Stimulated activated CD4-positive, alpha-beta T cell treated with anti-CD3 and anti-CD28 coated beads, Interleukin-15, amount 100 ng/mL, for 1 hour (primary cell): ENCODE data around the gene ARL3.

Experiments
- DNase-seq, 2 donors: peaks; one replicate each; pipeline ENCODE4 v3.0.0-alpha.2; 2020; ENCODE audit warnings: low read depth in 1 of 2, low spot score in 1 of 2

ARL3 gene

DNA sequence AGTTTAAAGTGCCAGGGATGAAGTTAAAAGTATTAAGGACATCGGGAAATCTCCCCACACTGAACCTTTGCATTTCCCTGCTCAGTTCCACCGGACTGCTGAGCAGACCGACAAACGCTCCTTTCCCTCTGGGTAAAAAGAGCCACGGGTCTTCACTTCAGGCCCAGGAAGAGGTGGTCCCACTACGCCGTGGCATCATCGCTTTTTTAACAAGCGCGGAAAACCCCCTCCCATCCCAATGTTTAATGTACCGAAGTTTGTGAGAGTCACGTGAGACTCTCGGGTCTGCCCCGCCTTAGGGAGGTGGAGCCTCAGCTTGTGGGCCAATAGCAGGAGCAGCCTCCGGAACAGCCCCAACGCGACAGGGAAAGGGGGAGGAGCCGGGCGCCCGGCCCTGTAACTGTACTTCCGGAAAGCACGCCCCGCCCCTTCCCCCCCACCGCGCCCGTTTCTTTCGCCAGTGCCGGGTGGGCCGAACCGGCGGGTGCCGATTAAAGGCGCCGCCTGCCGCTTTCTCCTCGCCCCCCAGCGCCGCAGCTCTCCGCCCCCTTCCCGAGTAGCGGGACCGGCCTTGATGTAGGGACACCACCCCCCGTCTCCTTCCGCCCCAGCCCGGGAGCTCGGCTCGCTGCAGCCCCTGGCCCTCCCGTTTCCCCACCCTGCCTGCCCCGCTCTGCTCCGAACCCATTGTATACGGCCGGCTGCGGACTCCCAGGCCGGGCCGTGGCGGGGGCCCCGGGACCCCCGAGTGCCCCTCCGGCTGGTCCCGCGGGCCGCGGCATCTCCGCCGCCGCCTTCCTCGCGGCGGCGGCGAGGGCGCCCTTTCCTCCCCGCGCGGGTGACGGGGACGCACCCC is 72.1 kb downstream of the ARL3 start:
- peak; percentile 95 to 96 for DNase-seq

- DNase-seq: no peak
Measured at GRCh38 chr10:102641402-102641801, 72.8 kb downstream of the ARL3 start.

- no peak for DNase-seq
Measured at GRCh38 chr10:102639537-102639936, 74.7 kb downstream of the ARL3 start.

DNA sequence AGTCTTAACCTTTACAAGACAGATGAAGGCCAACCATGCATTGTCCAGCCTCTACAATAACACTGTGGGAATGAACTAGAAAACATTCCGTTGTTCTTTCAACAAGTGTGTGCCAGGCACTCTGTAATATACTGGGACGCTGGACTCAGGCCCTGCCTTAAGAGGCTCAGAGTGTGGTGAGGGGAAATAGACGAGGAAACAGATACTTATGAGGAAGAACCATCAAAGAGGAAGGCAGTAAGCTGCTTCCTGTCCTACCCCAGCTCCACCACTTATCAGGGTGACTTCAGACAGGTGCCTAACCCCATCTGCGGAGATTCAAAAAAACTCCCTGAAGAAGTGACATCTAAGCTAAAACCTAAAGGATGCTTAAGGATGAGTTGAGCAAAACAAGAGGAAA is 78.8 kb downstream of the ARL3 start:
- DNase-seq: no peak

DNA sequence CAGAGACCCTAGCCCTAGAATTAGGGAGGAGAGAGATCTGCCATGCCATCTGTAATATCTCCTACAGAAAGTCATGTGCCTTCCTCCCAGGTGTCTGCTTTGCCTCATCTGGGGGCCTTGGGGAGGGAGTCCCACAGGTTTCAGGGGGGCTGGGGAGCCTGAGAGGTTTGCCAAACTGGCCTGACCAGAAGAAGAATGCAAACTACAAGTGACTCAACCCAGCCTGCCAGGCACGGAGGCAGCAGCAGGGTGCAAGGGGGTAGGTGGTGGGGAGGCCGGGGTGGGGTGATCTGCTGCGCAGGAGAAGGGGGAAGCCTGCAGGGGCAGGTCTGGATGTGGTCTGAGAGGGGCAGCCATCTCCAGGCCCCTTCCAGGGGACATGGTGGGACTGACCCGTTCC is 79.5 kb downstream of the ARL3 start:
- no peak for DNase-seq

DNA sequence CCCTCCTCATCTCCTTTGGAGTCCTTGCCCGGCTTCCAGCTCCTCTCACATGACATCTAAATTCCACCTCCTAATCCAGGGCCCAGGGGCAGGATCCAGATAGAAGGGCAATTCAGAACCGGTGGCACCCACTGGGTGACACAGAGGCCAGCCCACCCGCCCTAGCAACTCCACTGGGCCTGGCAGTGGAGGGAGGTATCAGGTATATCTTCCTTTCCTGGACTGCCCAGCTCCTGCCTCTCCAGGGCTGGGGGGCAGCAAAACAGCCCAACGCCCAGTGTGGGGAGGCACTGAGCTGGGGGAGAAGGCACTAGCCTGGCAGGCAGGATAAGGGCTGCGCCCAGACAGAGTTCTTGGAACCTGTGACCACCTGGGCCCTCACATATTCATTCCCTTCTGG is 80.3 kb downstream of the ARL3 start:
- no peak for DNase-seq

DNA sequence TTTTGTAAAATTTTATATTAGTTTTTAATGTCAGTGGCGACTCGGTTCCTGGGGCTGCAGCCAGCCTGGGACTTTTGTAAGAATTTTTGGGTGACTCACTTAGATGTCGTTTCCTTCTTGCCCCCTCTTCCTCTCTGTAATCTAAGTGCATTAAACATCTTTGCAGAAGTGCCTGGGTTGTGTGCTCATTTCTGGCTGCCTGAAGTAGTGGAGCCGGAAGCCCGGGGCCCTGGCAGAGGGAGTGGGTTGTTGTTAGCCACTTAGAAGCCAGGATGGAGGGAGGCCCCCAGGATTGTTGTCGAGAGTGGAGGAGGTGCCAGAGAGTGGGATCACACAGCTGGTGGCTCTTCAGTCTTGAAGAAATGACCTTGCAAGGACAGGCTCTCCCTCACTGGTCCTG is 80.9 kb downstream of the ARL3 start:
- DNase-seq: no peak

DNA sequence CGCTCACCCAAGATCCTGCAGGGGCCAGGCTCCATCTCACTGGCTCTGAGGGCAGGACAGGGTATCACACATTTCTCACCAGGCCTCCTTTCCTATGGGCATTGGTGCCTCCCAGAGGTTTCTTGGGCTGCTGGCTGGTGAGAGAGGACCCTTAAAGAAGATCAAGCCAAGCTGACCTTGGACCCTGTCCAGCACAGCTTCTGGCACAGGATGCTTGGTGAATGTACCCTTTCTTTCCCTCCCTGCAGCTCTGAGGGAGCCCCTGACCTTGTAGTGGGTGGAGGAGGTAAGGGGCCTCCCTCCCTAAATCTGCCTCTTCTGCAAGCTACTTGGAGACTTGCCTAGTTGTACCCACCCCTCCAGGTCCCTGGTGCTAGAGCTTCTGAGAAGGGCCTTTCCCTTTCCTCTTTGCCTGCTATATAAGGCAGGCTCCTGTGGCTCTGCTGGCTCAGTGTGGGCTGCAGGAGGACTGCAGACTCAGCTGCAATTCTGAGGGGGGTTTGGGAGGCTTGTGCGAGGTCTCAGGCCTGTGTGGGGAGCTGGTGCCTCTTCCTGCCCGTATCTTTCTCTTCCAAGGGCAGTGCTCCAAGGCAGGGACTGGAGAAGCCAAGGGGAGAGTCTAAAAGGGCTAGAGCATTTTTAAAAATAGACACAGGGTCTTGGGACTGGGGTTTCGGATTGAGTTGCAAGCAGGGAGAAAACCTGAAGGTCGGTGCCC is 81.6 kb downstream of the ARL3 start:
- no peak for DNase-seq

GRCh38 chr10:102631525-102632393 is 82.4 kb downstream of the ARL3 start:
- DNase-seq: no peak

GRCh38 chr10:102630663-102631062 is 83.5 kb downstream of the ARL3 start:
- DNase-seq: no peak

GRCh38 chr10:102629661-102630614 is 84.3 kb downstream of the ARL3 start:
- no peak for DNase-seq

GRCh38 chr10:102628451-102628911 is 85.7 kb downstream of the ARL3 start:
- no peak for DNase-seq

DNA sequence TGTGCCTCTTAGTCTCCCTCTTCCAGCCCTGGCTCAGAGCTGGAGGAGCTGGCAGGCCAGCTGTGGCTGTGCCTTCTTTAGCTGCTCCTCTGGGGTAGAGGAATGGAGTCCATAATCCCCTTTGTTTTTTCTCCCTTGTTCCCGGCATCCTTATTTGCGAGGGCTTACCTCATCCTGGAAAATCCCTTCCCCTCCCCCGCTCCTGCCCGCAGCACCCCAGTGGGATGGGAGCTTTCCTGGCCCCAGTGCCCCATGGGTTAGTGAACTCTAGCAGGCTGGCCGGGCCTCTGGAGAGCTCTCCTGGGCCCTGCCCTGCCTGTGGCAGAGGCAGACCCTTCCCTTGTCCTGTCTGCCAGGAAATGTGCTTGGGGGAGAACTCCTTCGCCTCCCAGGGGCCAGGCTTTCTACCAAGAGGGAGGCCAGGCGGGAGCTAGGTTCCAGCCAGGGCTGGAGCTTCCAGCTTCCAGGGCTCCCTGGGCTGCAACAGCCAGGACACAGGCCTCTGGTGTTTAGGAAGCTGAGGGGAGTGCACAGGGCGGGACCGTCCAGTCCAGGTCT is 86.4 kb downstream of the ARL3 start:
- no peak for DNase-seq

GRCh38 chr10:102627291-102627735 is 86.9 kb downstream of the ARL3 start:
- DNase-seq: no peak

GRCh38 chr10:102626026-102626685 is 88.0 kb downstream of the ARL3 start:
- no peak for DNase-seq

GRCh38 chr10:102624751-102625645 is 89.2 kb downstream of the ARL3 start:
- no peak for DNase-seq

GRCh38 chr10:102624094-102624493 is 90.1 kb downstream of the ARL3 start:
- no peak for DNase-seq
